NCI-H2227 (cell line): Measurements from ENCODE around the gene KIAA1671.

Experiments used
- DNase-seq: peaks from one replicate; lab custom pipeline; 2025; ENCODE audit not compliant: unreplicated experiment; lab: John Stamatoyannopoulos, UW

KIAA1671 gene

GRCh38 chr22:25109878-25110595, 157.5 kb downstream of the KIAA1671 start:
- no peak for DNase-seq

- no peak for DNase-seq
These were observed 158.0 kb downstream of the KIAA1671 start for GRCh38 chr22:25110596-25110845.

GRCh38 chr22:25110846-25111578, 158.5 kb downstream of the KIAA1671 start:
- DNase-seq, result peak; percentile 76

- no peak for DNase-seq
These were observed 159.3 kb downstream of the KIAA1671 start for GRCh38 chr22:25111579-25112517.

GRCh38 chr22:25112538-25113253, 160.2 kb downstream of the KIAA1671 start:
- no peak for DNase-seq

- no peak for DNase-seq
These were observed 160.8 kb downstream of the KIAA1671 start for GRCh38 chr22:25113316-25113721.

GRCh38 chr22:25114369-25115362, 162.2 kb downstream of the KIAA1671 start:
- DNase-seq, result no peak

- DNase-seq, result no peak
These were observed 167.1 kb downstream of the KIAA1671 start for GRCh38 chr22:25119609-25120008.

- no peak for DNase-seq
These were observed 167.6 kb downstream of the KIAA1671 start for GRCh38 chr22:25120093-25120561.

- DNase-seq, result no peak
These were observed 168.3 kb downstream of the KIAA1671 start for GRCh38 chr22:25120761-25121212.

GRCh38 chr22:25122136-25122764, 169.7 kb downstream of the KIAA1671 start:
- DNase-seq, result no peak

- no peak for DNase-seq
These were observed 171.2 kb downstream of the KIAA1671 start for GRCh38 chr22:25123677-25124076.

GRCh38 chr22:25125693-25126357, 173.3 kb downstream of the KIAA1671 start:
- DNase-seq, result no peak

- no peak for DNase-seq
These were observed 174.0 kb downstream of the KIAA1671 start for GRCh38 chr22:25126510-25126909.

- DNase-seq, result no peak
These were observed 174.8 kb downstream of the KIAA1671 start for GRCh38 chr22:25127318-25127717.

- DNase-seq, result no peak
These were observed 177.9 kb downstream of the KIAA1671 start for GRCh38 chr22:25130462-25130861.

GRCh38 chr22:25131198-25131887, 178.8 kb downstream of the KIAA1671 start:
- DNase-seq, result no peak

GRCh38 chr22:25134028-25134427, 181.5 kb downstream of the KIAA1671 start:
- no peak for DNase-seq
